ENCODE measurements around the gene POU2F1.

Gene POU2F1

DNA sequence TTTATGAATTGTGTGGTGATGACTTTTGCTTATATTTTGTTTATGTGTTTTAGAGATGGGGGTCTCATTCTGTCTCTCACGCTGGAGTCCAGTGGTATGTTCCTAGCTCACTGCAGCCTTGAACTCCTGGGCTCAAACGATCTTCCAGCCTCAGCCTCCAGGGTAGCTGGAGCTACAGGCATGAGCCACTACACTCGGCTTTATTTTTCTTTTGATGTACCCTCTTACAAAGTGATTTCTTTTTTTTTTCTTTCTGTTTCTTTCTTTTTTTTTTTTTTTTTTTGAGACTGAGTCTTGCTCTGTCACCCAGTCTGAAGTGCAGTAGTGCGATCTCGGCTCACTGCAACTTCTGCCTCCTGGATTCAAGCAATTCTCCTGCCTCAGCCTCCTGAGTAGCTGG, 250.9 kb downstream of the POU2F1 start:
- DNase-seq: no peak

DNA sequence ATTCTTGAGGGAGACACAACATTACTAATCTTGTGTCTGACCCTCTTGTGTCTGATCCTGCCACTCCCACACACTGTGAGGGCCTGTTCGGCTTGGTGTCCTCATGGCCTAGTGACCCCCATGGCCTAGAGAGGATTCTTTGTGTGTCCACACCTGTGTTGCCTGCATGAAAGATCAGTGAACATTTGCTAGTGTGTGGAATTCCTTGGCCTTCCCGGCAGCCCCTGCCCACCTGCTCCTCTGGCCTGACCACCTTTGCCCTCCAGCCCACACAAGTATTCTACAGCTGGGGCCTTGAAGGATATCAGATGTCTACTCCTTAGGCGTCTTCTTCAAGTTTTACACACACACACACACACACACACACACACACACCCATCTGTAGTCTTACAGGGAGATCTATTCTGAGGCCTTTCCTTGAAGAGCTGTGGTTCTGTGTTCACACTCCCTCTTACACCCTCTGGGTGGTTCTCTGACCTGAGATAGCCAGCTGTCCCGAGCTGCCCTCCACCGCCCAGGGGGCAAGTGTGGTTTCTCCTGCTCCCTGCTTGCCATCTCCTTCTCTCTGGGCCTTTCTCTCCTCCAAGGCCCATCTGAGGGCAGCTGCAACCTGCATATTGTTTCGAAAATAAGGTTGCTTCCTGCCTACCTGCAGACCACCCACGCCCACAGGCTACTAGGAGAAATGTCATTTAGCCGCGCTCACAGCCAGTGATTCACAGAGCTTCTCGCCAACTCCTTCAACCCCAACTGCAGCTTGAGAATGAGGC, 252.3 kb downstream of the POU2F1 start:
- DNase-seq: no peak

DNA sequence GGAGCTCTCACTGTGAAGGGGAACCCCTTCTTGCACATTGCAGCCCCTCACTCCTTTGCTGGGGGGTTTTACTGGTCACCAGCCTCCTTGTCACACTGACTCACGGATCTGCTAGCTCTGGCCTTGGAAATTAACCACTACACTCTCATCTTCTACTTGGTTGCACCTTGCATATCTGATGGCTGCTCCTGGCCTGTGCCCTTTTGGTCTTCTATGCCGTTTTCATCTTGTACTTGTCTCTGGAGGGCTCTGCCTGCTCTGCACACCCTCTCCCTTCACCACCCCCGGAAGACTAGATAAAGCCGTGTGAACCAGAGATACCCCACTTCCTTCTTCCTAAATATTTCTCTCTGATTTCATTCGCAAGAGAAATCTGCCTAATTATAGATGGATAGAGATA, 253.1 kb downstream of the POU2F1 start:
- DNase-seq: no peak

DNA sequence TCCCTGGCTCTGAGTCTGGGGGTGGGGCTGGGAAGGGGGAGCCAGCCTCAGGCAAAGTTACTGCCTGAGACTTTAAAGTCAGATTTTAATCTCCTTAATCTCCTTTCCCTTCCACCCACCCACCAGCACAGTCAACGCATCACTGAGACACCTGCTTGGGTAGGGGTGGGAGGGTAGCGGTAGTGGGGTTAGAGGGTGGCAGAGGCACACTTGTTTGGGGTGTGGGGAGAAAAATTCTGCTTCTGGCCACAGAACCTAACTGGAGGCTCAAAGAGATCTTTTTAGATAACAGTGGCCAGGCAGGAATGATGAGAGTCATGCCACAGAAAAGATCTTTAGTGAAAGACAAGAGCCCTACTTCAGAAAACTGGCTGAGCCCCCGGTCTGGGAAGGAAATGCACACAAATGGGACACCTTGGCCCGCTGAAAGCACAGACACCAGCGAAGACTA, 253.5 kb downstream of the POU2F1 start:
- no peak for DNase-seq

DNA sequence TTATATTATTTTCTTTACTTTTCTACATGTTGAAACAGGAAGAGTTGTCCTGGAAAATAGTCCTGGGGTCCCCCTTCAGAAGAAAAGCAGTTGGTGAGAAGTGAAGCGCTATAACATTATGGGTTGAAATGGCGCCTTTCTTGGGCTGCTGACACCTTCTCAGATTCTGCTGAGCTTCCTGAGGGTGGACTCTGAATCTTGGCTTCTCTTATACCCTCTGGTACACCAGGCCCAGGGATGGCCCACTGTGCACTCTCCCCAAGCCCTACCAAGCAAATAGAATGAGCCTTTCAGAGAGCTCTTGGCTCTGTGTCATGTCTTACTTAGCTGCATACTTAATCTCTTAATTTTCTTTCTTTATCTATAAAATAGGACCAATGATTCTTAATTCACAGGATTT, 255.4 kb downstream of the POU2F1 start:
- DNase-seq: no peak
